Midbrain (tissue), 1 donor: ENCODE results near the gene VGF.
"Not testable (repeated sequence)": the region's sequence is repeated elsewhere in the genome, so short reads cannot be mapped to it uniquely, and the experiment has no call there.

Experiments used
- DNase-seq: peaks from one replicate; lab custom pipeline; 2025; lab: John Stamatoyannopoulos, UW

The VGF gene

DNA sequence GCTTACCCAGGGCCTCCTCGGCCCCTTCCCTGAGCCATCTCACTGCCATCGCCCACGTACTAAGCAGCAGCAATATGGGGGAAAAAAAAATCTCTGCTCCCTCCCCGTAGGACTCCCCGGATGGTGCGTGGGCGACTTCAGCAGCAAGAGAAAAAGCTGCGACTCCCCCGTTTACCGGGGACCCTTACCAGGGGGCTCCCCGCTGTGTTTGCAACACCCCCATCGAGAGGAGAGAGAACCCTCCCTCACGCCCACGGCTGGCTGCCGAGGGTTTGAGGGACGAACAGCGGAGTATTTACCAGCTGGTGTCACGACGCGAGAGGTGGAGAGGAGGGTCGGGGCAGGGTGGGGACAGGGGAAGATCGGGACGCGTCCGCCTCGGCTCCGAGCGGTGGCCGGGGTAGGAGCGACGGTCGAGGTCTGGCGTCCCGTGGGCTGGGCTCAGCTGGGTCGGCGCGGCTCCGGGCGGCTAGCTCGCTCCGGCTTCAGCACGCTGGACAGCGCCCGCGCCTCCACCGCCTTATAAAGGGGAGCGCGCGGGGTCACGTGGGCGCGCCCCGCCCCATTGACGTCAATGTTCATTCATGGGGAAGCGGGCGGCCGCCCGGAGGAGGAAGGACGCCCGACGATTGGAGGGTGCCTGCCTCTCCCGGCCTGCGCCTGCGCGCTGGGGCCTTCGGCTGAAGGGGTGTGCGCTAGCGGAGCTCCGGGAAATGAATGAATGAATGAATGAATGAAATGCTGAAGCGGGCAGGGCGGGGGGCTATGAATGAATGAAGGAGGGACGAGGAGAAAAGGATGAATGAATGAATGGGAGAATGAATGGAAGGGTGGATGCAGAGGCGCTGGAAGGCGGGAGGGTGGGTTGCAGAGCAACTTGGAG is at the start of gene VGF:
TSS of gene VGF (minus strand) at position 495 of the 883 bp plus-strand sequence. CDS start 726 bp downstream, outside the sequence.
- DNase-seq = peak; percentile 89

DNA sequence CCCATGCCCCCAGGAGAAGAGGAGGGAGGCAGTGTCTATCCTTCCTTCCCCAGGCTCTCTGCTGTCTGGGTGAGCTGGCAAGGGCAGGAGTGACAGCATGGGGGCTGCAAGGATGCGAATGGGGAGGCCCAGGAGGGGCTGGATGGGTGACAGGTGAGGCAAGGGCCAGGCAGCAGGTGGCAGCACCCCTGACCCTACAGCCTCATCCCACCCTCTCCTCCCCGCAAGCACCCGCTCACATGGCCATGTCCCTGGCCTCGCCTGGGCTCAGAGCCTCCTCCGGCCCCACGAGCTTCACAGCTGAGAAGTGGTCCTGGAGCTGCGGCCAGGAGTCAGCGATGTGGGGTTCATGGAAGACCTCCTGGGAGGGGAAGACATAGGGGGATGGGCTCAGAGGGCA is 46.6 kb upstream of the VGF start:
- DNase-seq = no peak

DNA sequence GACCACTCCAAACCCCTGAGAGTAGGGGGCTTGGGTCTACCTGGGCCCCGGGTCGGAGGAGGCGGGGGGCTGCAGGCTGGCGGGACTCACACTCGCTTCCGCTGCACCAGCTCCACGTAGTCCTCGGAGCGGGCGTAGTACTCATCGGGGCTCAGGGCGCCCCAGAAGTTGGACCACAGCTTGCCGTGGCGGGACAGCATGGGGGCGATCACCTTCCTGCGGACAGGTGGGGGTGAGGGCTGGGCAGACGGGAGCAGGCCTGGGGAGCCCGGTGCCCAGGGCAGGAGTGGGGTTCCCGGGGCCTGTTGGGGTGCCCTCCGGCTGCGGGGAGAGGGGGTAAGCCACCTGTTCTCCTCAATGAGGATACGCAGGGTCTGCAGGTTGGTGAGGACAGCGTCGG is 46.1 kb upstream of the VGF start:
- no peak for DNase-seq

DNA sequence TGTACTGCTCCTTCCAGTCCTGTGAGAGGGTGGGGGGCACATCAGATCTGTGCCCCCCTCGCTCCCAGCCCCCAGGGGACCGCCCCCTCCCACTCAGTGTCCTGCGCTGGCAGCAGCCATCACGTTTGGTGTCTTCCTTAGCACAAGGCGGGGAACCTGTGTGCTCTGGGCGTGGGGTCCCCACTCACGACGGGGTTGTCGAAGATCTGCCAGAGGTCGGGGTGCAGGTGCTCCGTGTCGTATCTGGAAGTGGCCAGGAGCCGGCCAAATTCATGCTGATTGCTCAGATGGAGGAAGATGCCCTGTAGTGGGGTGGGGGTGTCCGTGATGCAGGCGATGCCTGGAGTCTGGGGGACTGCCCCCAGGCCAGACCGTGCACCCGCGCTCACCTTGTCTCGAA is 44.8 kb upstream of the VGF start:
- no peak for DNase-seq

DNA sequence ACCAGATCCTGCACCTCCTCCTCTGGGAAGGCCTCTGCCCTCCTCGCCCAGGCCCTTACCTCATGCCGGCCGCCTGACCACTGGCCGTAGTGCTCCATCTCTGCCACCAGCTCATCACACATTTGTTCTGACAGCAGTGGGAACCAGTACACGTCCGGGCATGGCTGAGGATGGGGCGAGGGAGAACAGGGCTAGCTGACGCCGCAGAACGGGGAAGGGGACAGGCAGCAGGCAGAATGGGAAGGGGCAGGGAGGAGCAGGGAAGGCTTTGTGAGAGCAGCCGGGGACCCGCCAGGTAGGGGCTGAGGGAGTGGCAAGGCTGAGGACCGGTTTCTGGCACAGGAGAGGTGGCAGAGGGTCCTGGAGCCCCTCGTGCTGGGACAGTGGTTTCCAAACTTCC is 43.4 kb upstream of the VGF start:
- DNase-seq = no peak

DNA sequence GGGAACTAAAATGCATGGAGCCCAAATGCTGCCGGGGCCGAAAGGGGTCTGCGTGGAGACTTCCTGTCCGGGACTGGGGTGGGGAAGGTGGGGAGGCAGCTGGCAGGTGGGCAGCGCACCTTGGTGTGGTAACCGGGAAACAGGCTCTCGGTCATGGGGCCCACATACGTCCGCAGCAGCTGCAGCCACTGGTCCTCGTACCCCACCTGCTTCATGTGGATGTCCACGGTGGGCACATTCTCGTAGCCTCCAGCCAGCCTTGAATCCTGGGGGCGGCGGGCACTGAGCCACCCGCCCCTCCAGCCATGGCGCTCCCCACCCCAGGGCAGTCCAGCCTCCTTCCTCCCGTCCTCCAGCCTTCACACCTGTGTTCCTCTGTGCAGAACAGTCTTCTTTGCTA is 42.1 kb upstream of the VGF start:
- no peak for DNase-seq

DNA sequence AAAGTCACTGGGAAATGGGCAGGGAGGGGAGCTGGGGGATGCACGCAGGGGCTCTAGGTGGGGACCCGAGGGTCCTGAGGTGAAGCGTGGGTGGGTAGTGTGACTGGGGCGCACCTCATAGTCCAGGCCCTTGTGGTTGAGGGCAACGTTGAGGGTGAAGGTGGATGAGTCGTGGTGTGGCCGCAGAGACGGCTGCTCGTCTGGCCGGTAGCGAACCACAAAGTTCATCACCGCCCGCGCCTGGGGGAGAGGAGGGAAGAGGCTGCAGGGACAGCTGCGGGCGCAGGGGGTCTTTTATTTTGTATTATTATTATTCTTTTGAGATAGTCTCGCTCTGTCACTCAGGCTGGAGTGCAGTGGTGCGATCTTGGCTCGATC is 41.3 kb upstream of the VGF start:
- DNase-seq = no peak

DNA sequence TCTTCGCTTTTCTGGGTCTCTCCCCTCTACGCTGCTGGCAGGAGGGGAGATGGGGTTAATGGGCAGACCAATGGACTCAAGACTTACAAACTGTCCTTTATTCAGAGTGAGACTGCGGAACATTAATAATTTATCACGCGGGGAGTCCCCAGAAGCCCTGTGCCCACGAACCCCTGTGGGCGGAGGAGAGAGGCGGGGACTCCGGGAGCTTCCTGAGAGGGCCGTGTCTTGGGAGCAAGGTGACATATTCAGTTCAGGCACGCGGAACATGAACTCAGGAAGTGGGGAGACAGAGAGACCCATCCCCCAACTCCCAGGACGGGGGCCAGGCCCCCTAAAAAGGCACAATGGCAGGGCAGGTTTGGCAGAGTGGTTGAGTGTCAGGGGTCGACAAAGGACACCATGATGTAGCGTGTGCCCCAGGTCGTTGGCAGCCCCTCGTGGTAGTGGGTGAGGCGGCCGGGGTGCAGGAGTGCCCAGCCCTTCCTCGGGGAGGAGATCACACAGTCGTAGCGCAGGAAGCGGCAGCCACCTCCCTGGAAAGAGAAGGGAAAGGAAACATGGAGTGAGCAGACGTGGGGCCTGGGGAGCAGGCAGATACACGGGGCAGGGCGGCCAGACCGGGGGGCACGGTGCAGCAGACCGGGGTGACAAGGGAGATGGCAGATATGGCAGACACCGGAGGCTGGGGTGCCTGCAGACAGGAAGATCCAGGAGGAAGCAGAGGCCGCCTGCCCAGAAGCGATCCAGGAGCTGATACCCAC is 40.7 kb upstream of the VGF start:
- DNase-seq = no peak

DNA sequence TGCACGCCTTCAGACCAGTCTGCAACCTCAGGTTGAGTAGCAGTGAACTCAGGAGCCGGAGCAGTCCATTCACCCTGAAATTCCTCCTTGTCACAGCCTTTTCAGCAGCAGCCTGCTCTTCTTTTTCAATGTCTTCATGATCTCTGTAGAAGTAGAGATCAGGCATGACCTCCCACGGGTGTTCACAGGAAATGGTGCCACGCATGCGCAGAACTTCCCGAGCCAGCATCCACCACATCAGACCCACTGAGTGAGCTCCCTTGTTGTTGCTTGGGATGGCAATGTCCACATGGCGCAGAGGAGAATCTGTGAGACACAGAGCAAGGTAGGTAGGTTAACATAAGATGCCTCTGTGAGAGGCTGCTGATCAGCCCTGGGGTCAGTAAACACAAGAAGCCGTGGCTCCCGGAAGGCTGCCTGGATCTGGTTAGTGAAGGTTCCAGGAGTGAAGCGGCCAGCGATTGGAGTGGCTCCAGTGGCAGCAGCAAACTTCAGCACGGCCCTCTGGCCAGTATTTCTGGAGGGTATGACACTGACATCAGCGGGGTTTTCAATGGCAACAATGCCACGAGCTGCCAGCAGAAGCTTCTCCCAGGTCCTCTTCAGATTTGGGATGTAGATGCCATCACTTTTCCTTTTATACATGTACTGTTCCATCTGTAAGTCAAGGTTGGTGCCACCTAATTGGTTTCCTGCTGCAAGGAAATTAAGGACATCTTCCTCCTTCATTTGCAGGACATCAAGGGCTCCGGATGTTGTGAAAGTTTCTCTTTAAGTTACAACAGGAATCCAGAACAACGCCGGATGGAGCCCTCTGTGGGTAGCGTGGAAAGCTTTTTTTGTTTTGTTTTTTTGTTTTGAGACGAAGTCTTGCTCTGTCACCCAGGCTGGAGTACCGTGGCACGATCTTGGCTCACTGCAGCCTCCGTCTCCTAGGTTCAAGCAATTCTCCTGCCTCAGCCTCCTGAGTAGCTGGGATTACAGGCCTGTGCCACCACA is 38.7 kb upstream of the VGF start:
- DNase-seq = not testable (repeated sequence)

DNA sequence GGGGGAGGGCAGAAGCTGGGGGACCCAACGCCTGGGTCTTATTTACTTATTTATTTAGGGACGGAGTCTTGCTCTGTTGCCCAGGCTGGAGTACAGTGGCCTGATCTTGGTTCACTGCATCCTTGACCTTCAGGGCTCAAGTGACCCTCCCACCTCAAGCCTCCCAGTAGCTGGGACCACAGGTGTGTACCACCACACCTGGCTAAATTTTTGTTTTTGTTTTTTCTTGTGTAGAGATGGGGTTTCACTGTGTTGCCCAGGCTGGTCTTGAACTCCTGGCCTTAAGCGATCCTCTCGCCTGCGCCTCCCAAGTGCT is 37.2 kb upstream of the VGF start:
- no peak for DNase-seq

DNA sequence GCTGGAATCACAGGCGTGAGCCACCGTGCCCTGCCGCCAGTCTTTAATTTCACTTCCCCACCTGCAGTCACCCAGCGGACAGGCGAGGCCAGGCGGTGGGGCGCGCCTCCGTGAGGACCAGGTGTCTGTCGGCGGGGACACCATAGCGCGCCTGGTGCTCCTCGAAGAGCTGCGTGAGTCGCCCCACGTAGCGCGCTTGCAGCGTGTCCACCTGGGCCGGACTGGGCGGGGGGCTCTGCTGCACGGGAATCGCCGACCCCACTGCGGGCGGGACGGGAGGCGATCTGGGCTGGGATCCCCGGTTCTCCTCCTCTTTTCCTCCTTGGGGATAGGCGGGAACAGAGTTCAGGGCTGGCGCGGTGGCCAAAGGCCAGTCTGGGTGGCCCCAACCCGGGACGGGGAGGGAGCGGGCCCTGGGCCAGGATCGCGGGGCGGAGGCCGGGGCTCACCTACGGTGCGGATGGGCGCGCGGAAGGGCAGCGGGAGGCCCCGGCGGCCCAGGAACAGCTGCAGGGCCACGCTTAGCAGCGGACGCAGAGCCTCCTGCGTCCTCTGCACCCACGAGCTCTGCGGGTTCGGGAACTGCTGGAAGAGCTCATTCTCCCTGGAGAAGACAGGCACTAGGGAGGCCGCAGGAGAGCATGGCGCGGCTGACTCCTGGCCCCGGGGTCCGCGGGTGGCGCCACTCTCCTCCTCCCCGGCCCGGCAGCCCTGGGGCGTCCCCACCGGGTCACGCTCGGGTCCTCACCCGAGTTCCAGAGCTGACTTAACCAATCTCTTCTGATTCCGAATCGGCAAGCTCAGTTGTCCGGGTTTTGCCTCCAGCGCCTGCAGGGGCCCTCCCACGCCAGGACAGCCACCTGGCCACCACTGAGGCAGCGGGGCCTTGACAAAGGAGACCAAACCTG is 36.6 kb upstream of the VGF start:
- no peak for DNase-seq

DNA sequence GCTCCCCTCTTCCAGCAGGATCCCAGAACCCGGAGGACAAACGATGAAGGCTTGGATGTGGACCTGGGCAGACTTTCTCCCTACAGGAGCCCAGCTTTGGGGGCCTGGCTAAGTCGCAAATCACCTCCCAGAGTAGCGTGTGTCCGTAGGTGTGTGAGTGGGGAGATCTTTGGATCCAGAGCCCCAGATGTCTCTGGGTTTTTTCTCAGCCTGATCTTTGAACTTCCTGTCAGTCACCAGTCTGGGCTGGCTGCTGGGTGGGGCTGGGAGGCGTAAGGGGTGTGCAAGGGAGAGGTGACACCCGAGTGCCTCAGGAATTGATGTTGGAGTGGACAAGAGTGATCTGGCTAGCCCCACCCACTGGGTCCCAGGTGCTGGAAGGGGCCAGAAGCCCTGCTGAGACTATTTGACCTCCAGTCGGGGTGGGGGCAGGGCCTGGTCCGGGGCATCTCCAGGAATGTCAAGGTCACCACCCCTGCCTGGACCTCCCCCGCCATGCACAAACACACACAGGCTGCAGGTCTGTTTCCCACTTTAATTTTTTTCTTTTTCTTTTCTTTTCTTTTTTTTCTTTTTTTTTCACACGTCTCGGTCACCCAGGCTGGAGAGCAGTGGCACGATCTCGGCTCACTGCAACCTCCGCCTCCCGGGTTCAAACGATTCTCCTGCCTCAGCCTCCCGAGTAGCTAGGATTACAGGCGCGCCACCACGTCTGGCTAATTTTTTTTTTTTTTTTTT is 35.7 kb upstream of the VGF start, which contains the start of gene MOGAT3:
TSS of gene MOGAT3 (minus strand) at position 175 of the 738 bp plus-strand sequence. CDS start 182 bp downstream, outside the sequence.
- DNase-seq = no peak

DNA sequence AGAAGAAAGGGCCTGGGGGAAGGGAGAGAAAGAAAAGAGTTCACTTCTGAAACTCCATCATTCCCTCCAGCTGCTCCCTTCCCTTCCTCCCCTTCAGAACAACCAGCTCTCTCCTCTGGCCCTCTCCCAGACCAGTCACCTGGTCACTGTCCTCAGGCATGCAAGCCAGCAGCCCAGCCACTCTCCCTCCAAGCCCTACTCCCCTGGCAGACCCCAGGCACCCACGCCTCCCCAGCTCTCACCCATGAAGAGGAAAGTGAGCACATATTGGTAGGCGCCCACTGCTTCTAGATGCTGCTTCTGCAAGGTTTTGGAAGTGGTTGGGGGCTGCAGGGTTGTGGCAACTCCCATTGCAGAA is 35.1 kb upstream of the VGF start:
- DNase-seq = no peak

DNA sequence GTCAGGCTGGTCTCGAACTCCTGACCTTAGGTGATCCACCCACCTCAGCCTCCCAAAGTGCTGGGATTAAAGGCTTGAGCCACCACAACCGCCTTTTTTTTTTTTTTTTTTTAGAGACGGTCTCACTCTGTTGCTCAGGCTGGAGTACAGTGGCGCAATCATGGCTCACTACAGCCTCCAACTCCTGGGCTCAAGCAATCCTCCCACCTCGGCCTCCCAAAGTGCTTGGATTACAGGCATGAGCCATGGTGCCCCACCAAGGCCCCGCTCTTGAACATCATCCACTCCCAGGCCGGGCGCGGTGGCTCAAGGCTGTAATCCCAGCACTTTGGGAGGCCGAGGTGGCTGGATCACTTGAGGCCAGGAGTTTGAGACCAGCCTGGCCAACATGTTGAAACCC is 34.2 kb upstream of the VGF start:
- DNase-seq = not testable (repeated sequence)

DNA sequence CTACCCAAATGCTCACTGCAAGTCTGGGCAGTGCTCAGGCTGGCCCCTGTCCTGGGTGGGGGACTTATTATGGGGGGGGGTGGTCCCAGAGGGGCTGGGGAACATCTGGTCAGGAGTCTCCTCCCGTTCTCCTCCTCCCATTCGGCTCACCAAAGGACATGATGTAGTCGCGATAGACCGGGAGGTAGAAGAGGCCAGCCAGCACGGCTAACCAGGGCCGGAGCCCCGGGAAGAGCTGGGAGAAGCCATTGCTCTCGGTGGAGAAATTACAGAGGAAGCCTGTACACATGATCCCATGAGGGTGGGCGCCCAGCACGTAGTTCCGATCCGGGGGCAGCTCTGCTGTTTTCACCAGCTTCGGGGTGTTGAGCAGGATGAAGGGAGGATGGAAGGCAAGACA is 33.1 kb upstream of the VGF start:
- no peak for DNase-seq

DNA sequence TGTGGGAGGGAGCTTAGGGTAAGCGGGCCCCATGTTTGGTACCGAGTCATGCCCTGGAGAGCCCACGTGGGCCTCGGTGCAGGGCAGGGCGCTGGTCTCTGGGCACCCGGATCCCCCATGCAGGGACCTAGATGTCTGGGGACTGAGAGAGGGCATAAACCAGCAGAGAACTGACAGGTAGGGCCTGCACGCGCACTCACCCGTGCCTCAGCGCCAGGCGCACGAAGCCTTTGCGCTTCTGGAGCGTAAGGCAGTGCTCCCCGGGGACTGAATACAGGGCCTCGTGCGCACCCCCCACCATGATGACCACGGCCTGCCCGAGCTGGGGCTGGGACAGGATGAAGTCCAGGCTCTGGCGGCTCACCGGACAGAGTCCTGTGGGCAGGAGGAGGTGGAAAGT is 32.6 kb upstream of the VGF start:
- DNase-seq = no peak

DNA sequence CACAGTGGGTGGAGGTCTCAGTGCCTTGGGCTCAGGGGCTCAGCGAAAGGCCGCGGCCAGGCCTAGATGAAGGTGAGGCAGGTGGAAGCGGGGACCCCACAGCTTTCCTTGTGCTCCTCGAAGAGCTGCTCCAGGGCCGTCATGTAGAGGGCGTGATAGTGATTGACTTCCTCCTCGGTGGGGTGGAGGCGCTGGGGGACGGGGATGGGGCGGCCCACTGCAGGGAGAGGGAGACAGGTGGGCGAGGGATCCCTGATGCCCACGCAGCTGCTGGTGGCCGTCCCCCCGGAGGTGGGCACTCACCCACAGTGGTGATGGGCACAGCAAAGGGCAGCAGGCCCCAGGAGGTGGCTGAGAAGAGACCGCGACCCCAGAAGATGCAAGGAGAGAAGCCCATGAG is 30.5 kb upstream of the VGF start:
- no peak for DNase-seq

DNA sequence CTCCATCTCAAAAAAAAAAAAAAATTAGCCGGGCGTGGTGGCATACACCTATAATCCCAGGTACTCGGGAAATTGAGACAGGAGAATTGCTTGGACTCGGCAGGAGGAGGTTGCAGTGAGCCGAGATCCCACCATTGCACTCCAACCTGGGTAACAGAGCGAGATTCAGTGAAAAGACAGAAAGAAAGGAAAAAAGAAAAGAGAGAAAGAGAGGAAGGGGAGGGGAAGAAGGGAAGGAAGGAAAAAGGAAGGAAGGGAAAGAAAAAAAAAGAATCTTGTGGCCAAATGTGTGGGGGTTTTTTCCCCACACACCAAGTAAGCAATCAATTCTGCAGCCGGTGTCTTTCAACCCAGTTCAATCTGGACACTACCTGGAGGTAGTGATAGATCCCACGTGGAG is 23.7 kb upstream of the VGF start:
- DNase-seq = no peak

DNA sequence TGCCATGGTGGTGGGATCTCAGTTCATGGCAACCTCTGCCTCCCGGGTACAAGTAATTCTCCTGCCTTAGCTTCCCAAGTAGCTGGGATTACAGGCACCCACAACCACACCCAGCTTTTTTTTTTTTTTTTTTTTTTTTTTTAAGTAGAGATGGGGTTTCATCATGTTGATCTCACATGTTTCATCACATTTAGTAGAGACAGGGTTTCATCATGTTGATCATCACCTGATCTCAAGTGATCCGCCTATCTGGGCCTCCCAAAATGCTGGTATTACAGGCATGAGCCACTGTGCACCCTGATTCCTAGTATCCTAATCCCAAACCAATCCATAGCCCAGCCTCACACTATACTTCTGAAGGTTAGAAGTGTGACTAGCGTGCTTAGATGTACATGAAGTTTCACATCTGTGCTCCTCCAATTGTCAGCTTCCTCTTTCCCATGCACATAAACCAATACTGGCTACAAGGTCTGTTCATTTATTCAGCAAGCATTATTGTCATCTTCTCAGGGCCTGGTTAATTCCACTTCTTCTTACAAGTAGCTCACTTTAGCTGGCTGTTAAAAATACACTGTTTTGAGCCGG is 21.6 kb upstream of the VGF start:
- DNase-seq = no peak

DNA sequence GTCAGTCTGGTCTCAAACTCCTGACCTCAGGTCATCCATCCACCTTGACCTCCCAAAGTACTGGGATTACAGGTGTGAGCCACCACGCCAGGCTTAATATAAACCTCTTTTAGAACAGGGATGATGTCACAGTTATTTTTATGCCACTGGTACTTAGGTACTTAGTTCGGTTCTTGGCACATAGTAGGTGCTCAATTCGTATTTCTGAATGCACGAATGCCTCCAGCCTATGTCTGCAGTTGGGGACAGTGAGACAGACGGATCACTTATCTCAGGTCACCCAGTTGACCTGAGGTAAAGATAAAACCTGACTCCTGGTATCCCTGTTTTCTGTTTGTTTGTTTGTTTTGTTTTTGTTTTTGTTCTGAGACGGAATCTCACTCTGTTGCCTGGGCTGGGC is 20.8 kb upstream of the VGF start:
- DNase-seq = no peak
